ENCODE measurements around the gene ESD.

ESD gene

DNA sequence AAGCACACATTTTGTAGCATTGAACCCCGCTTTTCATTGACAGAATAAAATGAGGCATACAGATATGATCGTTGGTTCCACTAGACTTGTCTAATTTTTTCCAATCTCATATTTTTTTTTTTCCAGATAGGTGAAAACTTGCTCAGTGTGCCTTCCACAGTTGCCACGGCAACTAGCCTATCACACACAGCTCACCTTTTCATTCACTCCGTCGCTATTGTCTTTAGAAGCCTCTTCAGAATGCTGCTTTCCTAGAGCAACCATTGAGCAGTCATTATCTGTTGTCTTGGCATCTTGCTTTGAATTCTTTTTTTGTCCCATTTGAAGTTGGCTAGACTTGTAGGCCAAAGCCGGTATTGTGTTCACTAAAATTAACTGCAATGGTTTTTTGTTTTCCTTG lies 37.7 kb upstream of the ESD start:
- no peak for TF ChIP-seq CTCF (IDR thresholded peaks at IDR 0.05; ENCODE audit: insufficient read depth, low read length, poor library complexity, severe bottlenecking)
- no peak overlapping the region for H3K4me3 ChIP-seq (replicated peaks; ENCODE audit: low read depth, low read length)
- no peaks in the 10 kb centered on the region for H3K36me3 ChIP-seq (ENCODE audit: control insufficient read depth, insufficient read depth, low read length)
- H3K27me3 ChIP-seq (replicated peaks; ENCODE audit: control insufficient read depth, insufficient read depth, low read length): no peaks in the 10 kb centered on the region
- DNase-seq (ENCODE audit: extremely low read depth, insufficient read length): no peak

GRCh38 chr13:46831588-46832194 lies 34.7 kb upstream of the ESD start:
- H3K27me3 ChIP-seq (replicated peaks; ENCODE audit: control insufficient read depth, insufficient read depth, low read length): no peaks in the 10 kb centered on the region
- no peaks in the 10 kb centered on the region for H3K36me3 ChIP-seq (ENCODE audit: control insufficient read depth, insufficient read depth, low read length)
- DNase-seq (ENCODE audit: extremely low read depth, insufficient read length): peak; percentile 9
- TF ChIP-seq CTCF (IDR thresholded peaks at IDR 0.05; ENCODE audit: insufficient read depth, low read length, poor library complexity, severe bottlenecking): peak; percentile 60
- H3K4me3 ChIP-seq (replicated peaks; ENCODE audit: low read depth, low read length): no peak overlapping the region

DNA sequence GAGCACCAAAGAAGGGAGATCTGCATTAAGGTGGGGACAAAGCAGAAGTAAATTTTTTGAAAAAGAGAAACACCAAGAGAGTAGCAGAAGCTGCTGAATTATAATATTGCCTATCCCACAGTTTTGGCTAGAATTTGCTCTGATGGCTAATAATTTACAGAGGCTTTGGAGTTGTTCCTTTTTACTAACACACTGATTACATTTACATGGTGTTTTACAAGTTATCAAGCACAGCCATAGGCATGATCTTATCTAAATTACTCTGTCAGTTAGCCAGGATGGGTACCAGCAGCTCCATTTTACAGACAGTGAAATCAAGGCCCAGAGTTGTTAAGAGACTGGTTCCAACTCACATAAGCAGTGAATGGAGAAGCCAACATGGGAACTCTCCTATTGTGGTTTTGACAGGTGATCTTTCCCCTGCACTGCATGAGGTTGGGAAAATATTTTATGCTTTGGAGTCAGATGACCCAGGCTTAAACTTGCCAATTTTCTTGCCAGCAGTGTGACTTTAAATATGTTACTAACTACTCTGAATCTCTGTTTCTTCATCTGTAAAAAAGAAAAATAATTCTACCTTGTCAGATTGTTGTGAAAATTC lies 33.5 kb upstream of the ESD start:
- no peak for TF ChIP-seq CTCF (IDR thresholded peaks at IDR 0.05; ENCODE audit: insufficient read depth, low read length, poor library complexity, severe bottlenecking)
- no peak for DNase-seq (ENCODE audit: extremely low read depth, insufficient read length)
- Histone ChIP-seq H3K36me3 (ENCODE audit: control insufficient read depth, insufficient read depth, low read length) (no peaks in the 10 kb centered on the region), H3K4me3 (replicated peaks; ENCODE audit: low read depth, low read length) (no peak overlapping the region), H3K27me3 (replicated peaks; ENCODE audit: control insufficient read depth, insufficient read depth, low read length) (no peaks in the 10 kb centered on the region)

DNA sequence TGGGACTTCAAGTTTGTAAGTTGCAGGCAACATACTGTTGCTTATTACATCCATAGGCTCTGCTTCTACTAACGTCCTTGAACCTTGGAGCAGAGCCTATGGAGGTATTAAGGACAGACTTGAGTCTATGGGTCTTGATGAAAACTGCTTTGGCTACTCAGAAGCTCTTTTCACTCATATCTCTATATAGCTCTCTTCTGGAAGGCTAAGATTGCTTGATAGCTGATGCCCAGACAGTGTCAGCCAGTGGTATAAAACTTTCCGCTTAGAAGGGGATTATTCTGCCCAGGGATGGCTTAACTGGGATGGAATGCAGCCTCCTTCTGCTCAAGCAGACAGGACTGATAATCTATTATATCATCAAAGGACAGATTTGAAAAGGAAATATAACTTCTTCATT lies 25.6 kb upstream of the ESD start:
- no peak for DNase-seq (ENCODE audit: extremely low read depth, insufficient read length)
- Histone ChIP-seq H3K27me3 (replicated peaks; ENCODE audit: control insufficient read depth, insufficient read depth, low read length) (no peaks in the 10 kb centered on the region), H3K4me3 (replicated peaks; ENCODE audit: low read depth, low read length) (no peak overlapping the region), H3K36me3 (ENCODE audit: control insufficient read depth, insufficient read depth, low read length) (no peaks in the 10 kb centered on the region)
- no peak for TF ChIP-seq CTCF (IDR thresholded peaks at IDR 0.05; ENCODE audit: insufficient read depth, low read length, poor library complexity, severe bottlenecking)

GRCh38 chr13:46817838-46818476 lies 21.0 kb upstream of the ESD start:
- Histone ChIP-seq H3K27me3 (replicated peaks; ENCODE audit: control insufficient read depth, insufficient read depth, low read length) (no peaks in the 10 kb centered on the region), H3K4me3 (replicated peaks; ENCODE audit: low read depth, low read length) (no peak overlapping the region), H3K36me3 (ENCODE audit: control insufficient read depth, insufficient read depth, low read length) (no peaks in the 10 kb centered on the region)
- no peak for DNase-seq (ENCODE audit: extremely low read depth, insufficient read length)
- no peak for TF ChIP-seq CTCF (IDR thresholded peaks at IDR 0.05; ENCODE audit: insufficient read depth, low read length, poor library complexity, severe bottlenecking)

Data from GM06990 (cell line).